IPS-11a (cell line): ENCODE data around the gene RPS4Y2.

Experiments
- H3K4me3 ChIP-seq: one replicate; pipeline ENCODE4 v1.5.1; 2013; ENCODE audit warnings: low read depth, low read length, control low read depth

The RPS4Y2 gene

GRCh38 chrY:20817067-20817466 lies 61.2 kb downstream of the RPS4Y2 start:
- no peak overlapping the region for H3K4me3 ChIP-seq
